RWPE1 (cell line): ENCODE data around the gene ATG2A.

ENCODE experiments used
- CTCF ChIA-PET: fragments of 350-600 bp; sonication (Branson Sonifier 250); formaldehyde crosslinking; extraction: SDS; loops from one replicate; lab custom pipeline; 2021; lab: Yijun Ruan, JAX
- POLR2A ChIA-PET: fragments of 400-600 bp; formaldehyde crosslinking; extraction: SDS; loops from one replicate; lab custom pipeline; 2020; ENCODE audit warnings: antibody characterized with exemption; ENCODE audit not compliant: low non-redundant PET; lab: Yijun Ruan, JAX
- DNase-seq: peaks from one replicate; pipeline ENCODE4 v3.0.0; 2012; ENCODE audit warnings: low spot score
- H3K27ac ChIP-seq: fragments of 450-650 bp; 2 replicates; pipeline ENCODE4 v1.5.1; 2017
- CTCF ChIP-seq: fragments of 450-650 bp; conservative IDR thresholded peaks from 2 replicates; pipeline ENCODE4 v1.5.1; 2017; ENCODE audit warnings: low read depth, mild to moderate bottlenecking

Gene ATG2A

GRCh38 chr11:64859542-64860414, 57.2 kb downstream of the ATG2A start:
- ChIA-PET CTCF (no interaction called here), POLR2A (no interaction called here)
- peak overlapping the region; percentile 99 for H3K27ac ChIP-seq
- DNase-seq: no peak
- no peak for TF ChIP-seq CTCF

- TF ChIP-seq CTCF: no peak
- H3K27ac ChIP-seq: peak overlapping the region; percentile 99
- CTCF ChIA-PET: no interaction called here
- POLR2A ChIA-PET: no interaction called here
- no peak for DNase-seq
These were observed 58.3 kb downstream of the ATG2A start for GRCh38 chr11:64858467-64859263.

- TF ChIP-seq CTCF: no peak
- no peak for DNase-seq
- ChIA-PET CTCF (interaction anchor here (0.8 to 1.0 kb wide), 2 partner anchors 11 to 31 kb away, joined by 4 to 6 read pairs; no protein-coding TSS in a partner anchor), POLR2A (interaction anchor here (0.7 kb wide), 1 partner anchor 602 kb away, joined by 4 read pairs; no protein-coding TSS in a partner anchor)
- H3K27ac ChIP-seq: peak overlapping the region; percentile 99
These were observed 59.5 kb downstream of the ATG2A start for GRCh38 chr11:64857485-64857884.

GRCh38 chr11:64856382-64857227, 60.4 kb downstream of the ATG2A start:
- CTCF ChIA-PET: interaction anchor here (0.6 to 2.0 kb wide), 6 partner anchors 10 to 1992 kb away, joined by 3 to 6 read pairs (median 5); partner anchors contain the start of gene ARL2
- POLR2A ChIA-PET: interaction anchor here (0.9 to 1.4 kb wide), 3 partner anchors 8 to 20 kb away, joined by 3 to 4 read pairs (median 4); no protein-coding TSS in a partner anchor
- TF ChIP-seq CTCF: no peak
- H3K27ac ChIP-seq: peak overlapping the region; percentile 99
- DNase-seq: peak; percentile 87

GRCh38 chr11:64855596-64856304, 61.3 kb downstream of the ATG2A start:
- ChIA-PET POLR2A (interaction anchor here (1.1 to 1.7 kb wide), 3 partner anchors 14 to 21 kb away, joined by 4 to 7 read pairs (median 4); no protein-coding TSS in a partner anchor), CTCF (interaction anchor here (0.7 to 2.8 kb wide), 4 partner anchors 8 to 158 kb away, joined by 5 to 12 read pairs (median 8); partner anchors contain the start of gene ARL2)
- no peak for DNase-seq
- peak overlapping the region; percentile 99 for H3K27ac ChIP-seq
- TF ChIP-seq CTCF: no peak
